GM18511 (cell line): ENCODE results near the gene RPUSD2.

Experiments
- ATAC-seq: cut with Tn5 transposase; IDR thresholded peaks from one replicate; pipeline ENCODE4 v1.9.1; 2021; ENCODE audit warnings: mild to moderate bottlenecking, moderate library complexity; ENCODE audit not compliant: unreplicated experiment

Gene RPUSD2

DNA sequence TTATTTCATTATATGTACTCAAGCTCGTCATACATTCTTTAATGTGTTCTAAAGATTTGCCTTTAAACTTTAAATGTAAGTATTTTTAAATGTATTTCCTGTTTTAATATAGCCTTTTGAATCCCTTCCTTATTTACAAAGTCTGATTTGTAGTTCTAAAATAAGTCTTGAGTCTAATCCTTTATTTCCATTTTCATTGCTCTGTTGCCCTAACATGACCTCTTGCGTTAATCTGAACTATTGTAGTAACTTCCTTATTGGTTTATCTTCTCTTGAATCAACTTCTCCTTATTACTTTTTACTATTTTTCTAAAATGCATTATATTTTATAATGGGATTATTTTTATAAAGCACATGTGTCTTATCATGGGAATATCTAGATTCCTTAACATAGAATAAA is 48.9 kb downstream of the RPUSD2 start:
- no peak for ATAC-seq

DNA sequence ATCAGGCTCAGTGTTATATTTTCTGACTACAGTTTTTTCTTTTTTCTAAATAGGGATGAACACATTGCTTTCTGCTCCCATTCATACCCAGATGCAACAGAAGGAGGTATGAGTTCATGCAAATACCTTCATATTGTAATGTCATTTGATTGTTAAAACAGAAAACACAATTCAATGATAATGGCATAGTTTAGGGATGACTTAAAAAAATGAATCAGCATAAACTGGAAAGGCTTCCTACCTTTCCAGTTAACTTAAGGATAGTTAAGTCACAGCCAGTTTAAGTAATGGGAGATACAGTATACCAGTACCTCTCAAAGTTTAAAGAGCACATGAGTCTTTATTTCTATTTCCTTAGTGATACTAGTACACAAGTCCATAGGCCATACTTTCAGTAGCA is 49.8 kb downstream of the RPUSD2 start:
- ATAC-seq = no peak

DNA sequence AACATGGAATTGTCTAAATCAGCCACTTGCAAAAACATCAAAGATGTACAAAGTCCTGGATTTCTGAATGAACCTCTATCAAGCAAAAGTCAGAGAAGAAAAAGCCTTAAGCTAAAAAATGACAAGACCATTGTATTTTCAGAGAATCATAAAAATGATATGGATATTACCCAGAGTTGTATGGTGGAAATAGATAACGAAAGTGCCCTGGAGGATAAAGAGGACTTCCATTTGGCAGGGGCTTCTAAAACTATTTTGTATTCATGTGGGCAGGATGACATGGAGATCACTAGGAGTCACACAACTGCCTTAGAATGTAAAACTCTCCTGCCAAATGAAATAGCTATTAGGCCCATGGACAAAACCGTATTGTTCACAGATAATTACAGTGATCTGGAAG is 54.3 kb downstream of the RPUSD2 start:
- no peak for ATAC-seq
